Fibroblast of pulmonary artery (primary cell): ENCODE data around the gene DDX20.

ENCODE experiments used
- DNase-seq: peaks from one replicate; pipeline ENCODE4 v3.0.0-alpha.2; 2010; ENCODE audit warnings: low read depth
- H3K4me3 ChIP-seq: replicated peaks from 2 replicates; pipeline ENCODE4 v1.5.1; 2011; ENCODE audit warnings: low read depth, mild to moderate bottlenecking, control low read depth, low read length, moderate library complexity
- CTCF ChIP-seq: IDR thresholded peaks from 2 replicates; pipeline ENCODE4 v1.5.1; 2011; ENCODE audit warnings: mild to moderate bottlenecking, control low read depth, low read length, inconsistent platforms; ENCODE audit errors: missing control alignments

The DDX20 gene, protein sequence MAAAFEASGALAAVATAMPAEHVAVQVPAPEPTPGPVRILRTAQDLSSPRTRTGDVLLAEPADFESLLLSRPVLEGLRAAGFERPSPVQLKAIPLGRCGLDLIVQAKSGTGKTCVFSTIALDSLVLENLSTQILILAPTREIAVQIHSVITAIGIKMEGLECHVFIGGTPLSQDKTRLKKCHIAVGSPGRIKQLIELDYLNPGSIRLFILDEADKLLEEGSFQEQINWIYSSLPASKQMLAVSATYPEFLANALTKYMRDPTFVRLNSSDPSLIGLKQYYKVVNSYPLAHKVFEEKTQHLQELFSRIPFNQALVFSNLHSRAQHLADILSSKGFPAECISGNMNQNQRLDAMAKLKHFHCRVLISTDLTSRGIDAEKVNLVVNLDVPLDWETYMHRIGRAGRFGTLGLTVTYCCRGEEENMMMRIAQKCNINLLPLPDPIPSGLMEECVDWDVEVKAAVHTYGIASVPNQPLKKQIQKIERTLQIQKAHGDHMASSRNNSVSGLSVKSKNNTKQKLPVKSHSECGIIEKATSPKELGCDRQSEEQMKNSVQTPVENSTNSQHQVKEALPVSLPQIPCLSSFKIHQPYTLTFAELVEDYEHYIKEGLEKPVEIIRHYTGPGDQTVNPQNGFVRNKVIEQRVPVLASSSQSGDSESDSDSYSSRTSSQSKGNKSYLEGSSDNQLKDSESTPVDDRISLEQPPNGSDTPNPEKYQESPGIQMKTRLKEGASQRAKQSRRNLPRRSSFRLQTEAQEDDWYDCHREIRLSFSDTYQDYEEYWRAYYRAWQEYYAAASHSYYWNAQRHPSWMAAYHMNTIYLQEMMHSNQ

DNA sequence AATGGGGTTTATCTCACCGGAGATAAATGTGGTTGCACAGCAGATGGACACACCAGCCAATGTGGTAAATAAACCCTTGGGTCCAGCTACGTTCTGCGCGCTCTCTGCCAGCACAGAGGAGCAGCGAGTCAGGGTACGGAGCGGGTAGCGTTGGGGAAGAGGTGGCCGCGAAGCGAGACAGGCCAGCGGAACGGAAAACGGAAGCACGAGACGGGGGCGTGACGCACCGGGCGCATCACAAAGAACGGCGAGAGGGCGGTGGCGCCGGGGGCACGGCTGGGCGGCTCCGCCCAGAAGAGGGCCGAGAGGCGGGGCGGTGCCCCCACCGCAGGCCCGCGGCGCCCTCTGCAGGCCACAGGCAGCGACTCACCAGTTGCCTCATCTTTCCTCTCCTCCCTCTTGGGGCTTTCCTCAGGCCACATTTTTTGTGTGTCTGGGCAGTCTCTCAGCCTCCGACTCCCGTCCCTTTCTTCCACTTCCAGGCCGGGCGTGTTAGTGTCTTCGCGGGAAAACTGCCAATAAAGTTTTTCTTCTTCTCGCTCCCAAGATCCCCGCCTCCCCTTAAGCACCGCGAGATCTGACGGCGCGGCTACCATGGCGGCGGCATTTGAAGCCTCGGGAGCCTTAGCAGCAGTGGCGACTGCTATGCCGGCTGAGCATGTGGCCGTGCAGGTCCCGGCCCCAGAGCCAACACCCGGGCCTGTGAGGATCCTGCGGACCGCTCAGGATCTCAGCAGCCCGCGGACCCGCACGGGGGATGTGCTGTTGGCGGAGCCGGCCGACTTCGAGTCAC lies at the start of gene DDX20:
Gene DDX20, plus strand, starts transcription at position 571 of the 793 bp plus-strand sequence. Its CDS starts 24 bp downstream, at position 595.
- peak within 1 kb of the TSS; percentile 94 for H3K4me3 ChIP-seq
- peak; percentile 98 for DNase-seq
- peak; percentile 61 for TF ChIP-seq CTCF

GRCh38 chr1:111706921-111707320 lies 48.8 kb upstream of the DDX20 start:
- TF ChIP-seq CTCF, result no peak
- DNase-seq, result no peak
- no peak overlapping the region for H3K4me3 ChIP-seq

DNA sequence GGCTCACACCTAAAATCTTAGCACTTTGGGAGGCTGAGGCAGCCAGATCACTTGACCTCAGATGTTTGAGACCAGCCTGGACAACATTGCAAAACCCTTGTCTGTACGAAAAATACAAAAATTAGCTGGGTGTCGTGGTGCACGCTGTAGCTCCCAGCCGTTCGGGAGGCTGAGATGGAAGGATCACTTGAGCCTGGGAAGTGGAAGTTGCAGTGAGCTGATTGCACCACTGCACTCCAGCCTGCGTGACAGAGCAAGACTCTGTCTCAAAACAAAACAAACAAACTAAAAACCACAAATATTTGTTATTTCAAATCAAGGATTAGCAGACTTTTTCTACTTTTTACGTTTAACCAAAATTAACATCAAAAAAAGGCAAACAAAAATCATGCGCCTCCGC lies 47.8 kb upstream of the DDX20 start:
- H3K4me3 ChIP-seq, result no peak overlapping the region
- DNase-seq, result peak; percentile 35
- no peak for TF ChIP-seq CTCF

DNA sequence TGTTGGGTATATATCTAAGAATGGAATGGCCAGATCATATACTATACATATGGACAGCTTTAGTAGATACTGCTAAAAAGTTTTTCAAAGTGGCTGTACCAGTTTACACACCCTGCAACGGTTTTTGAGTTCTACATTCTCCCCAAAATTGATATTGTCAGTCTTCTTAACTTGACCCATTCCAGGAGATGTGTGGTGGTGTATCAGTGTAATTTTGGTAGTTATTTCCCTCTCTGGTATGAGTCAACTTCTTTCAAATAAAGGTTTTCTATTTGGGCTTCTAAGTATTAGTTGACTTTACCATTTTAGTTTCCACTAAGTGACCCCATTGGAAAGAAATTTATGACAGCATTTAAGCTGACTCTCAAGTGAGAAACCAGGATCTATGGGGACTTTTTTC lies 45.7 kb upstream of the DDX20 start:
- TF ChIP-seq CTCF, result no peak
- no peak overlapping the region for H3K4me3 ChIP-seq
- DNase-seq, result no peak

- no peak for DNase-seq
- H3K4me3 ChIP-seq, result no peak overlapping the region
- TF ChIP-seq CTCF, result no peak
Observed at GRCh38 chr1:111716333-111716732, 39.4 kb upstream of the DDX20 start.

DNA sequence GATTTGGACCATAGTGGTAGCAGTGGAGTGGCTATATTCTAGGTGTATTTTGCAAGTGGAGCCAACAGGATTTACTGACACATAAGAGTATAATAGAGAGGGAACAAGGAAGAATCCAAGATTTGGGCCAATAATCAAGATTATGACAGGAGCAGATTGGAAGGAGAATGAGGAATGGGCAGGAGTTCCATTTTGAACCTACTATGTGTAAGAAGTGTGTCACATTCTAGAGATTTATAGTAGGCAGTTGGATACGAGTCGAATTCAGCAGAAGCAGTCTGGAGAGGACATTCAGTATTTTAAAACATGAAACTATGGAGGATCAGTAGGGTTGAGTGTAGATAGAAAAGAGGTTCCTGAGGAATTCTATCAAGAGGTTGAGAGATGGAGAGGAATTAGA lies 38.3 kb upstream of the DDX20 start:
- DNase-seq, result no peak
- TF ChIP-seq CTCF, result no peak
- H3K4me3 ChIP-seq, result no peak overlapping the region
